HL-60 (cell line): Measurements from ENCODE around the gene PLPP7.
"Not testable (repeated sequence)": the region's sequence is repeated elsewhere in the genome, so short reads cannot be mapped to it uniquely, and the experiment has no call there.

Source experiments
- DNase-seq, 2 experiments: peaks; one replicate each; pipeline ENCODE4 v3.0.0-alpha.2; 2010 to 2020; ENCODE audit warnings: low read depth in 1 of 2, low spot score in 1 of 2
- H3K27ac ChIP-seq: fragments of 250-450 bp; sonication (Bioruptor Pico); replicated peaks from 2 replicates; pipeline ENCODE4 v1.5.1; 2020; ENCODE audit warnings: mild to moderate bottlenecking, moderate library complexity
- H3K27me3 ChIP-seq: fragments of 250-450 bp; sonication (Bioruptor Pico); 2 replicates; pipeline ENCODE4 v1.5.1; 2021; ENCODE audit warnings: mild to moderate bottlenecking, moderate library complexity; ENCODE audit not compliant: insufficient read depth, poor library complexity, severe bottlenecking
- H3K4me3 ChIP-seq: replicated peaks from 2 replicates; pipeline ENCODE4 v1.5.1; 2011; ENCODE audit warnings: mild to moderate bottlenecking, control low read depth, low read length; ENCODE audit not compliant: insufficient read depth
- CTCF ChIP-seq: IDR thresholded peaks from one replicate; pipeline ENCODE4 v1.5.1; 2011; ENCODE audit warnings: low read length, control low read depth, inconsistent platforms; ENCODE audit not compliant: insufficient read depth
- GABPA ChIP-seq: IDR thresholded peaks from 2 replicates; pipeline ENCODE4 v1.6.1; 2012; ENCODE audit warnings: low read depth
- POLR2AphosphoS5 ChIP-seq: IDR thresholded peaks from 2 replicates; pipeline ENCODE4 v1.6.1; 2012; ENCODE audit warnings: low read depth
- REST ChIP-seq: IDR thresholded peaks from 2 replicates; pipeline ENCODE4 v1.6.1; 2012; ENCODE audit warnings: low read depth; ENCODE audit not compliant: insufficient replicate concordance
- SPI1 ChIP-seq: IDR thresholded peaks from 2 replicates; pipeline ENCODE4 v1.6.1; 2012; ENCODE audit warnings: low read depth, mild to moderate bottlenecking, borderline replicate concordance

The PLPP7 gene

GRCh38 chr9:131260751-131261452 lies 28.6 kb upstream of the PLPP7 start:
- Histone ChIP-seq H3K27ac (no peak overlapping the region; the same call in 1 of the 2 replicates), H3K27me3 (no peaks in the 10 kb centered on the region), H3K4me3 (no peak overlapping the region)
- TF ChIP-seq GABPA, result no peak
- TF ChIP-seq REST, result no peak
- no peak for TF ChIP-seq SPI1
- TF ChIP-seq CTCF, result no peak
- DNase-seq, result no peak

DNA sequence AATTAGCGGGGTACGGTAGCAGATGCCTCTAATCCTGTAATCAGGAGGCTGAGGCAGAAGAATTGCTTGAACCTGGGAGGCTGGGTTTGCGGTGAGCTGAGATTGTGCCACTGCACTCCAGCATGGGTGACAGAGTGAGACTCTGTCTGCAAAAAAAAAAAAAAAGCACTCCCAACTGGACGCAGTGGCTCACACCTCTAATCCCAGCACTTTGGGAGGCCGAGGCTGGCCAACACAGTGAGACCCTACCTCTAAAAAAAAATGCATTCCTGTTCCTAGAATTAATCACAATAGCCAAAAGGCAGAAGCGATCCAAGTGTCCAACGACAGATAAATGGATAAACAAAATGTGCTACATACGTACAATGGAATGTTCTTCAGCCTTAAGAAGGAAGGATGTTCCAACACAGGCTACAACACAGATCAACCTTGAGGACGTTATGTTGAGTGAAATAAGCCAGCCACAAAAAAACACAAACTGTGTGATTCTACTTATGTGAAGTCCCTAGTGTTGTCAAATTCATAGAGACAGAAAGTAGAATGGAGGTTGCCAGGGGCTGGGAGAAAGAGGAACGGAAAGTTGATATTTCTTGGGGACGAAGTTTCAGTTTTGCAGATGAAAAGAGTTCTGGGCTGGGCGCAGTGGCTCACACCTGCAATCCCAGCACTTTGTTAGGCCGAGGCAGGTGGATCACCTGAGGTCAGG lies 27.0 kb upstream of the PLPP7 start:
- Histone ChIP-seq H3K27me3 (no peaks in the 10 kb centered on the region), H3K4me3 (no peak overlapping the region), H3K27ac (peak overlapping the region; percentile 41)
- no peak for TF ChIP-seq SPI1
- DNase-seq, result no peak

DNA sequence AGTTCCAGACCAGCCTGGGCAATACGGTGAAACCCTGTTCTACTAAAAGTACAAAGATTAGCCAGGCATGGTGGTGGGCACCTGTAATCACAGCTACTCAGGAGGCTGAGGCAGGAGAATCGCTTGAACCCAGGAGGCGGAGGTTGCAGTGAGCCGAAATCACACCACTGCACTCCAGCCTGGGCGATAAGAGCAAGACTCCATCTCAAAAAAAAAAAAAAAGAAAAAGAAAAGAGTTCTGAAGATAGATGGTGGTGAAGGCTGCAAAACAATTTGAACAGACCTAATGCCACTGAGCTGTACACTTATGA lies 26.5 kb upstream of the PLPP7 start:
- not testable (repeated sequence) for H3K4me3 ChIP-seq, H3K27me3 ChIP-seq, DNase-seq
- peak overlapping the region; percentile 41 for H3K27ac ChIP-seq

- no peak overlapping the region for H3K4me3 ChIP-seq
- peak overlapping the region; percentile 95 for H3K27ac ChIP-seq
- H3K27me3 ChIP-seq, result no peaks in the 10 kb centered on the region
- TF ChIP-seq POLR2AphosphoS5, result no peak
- no peak for TF ChIP-seq GABPA
- TF ChIP-seq REST, result no peak
- TF ChIP-seq CTCF, result no peak
- DNase-seq, result peak in 1 of 2 experiments; percentile 12
Measured at GRCh38 chr9:131263701-131264100, 25.8 kb upstream of the PLPP7 start.

GRCh38 chr9:131264231-131264630 lies 25.3 kb upstream of the PLPP7 start:
- H3K27me3 ChIP-seq, result no peaks in the 10 kb centered on the region
- no peak overlapping the region; the same call in 1 of the 2 replicates for H3K4me3 ChIP-seq
- H3K27ac ChIP-seq, result peak overlapping the region; percentile 95
- TF ChIP-seq CTCF (no peak), GABPA (no peak), POLR2AphosphoS5 (no peak)
- DNase-seq, result peak in 1 of 2 experiments; percentile 21
